Measurements from ENCODE around the gene RBM33. TPM values are rescaled to one million over a fixed set of nuclear protein-coding genes. Genes with fewer than 3 reads are reported as not detected.

RBM33 gene
- polyA plus RNA-seq, 2 of the 4 experiments (the other 2 are of a cell fraction): 21.7 to 21.9 TPM

DNA sequence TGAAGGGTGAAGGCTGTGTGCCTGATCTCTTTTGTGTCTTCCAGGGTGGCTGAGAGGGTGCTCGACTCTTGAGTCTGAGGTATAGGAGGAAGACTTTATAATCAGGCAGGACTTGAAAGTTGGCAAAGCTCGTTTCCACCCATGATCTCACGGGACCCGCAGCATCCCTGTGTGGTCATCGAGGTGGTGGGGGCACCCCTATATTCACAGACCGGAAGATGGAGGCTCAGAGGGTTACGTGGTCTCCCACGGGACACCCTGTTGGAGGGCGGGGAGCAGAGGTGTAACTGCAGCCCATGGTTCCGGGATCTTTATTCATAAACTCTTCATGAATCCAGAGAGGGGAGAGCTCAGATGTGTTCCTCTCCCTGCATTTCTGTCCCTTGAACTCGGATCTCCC, 177.4 kb downstream of the RBM33 start:
- no peak for ATAC-seq
- DNase-seq (ENCODE audit: low read depth in 1 of 2, low spot score in 1 of 2): no peak
- Histone ChIP-seq H3K4me3 (no peak overlapping the region), H3K9me3 (no peaks in the 10 kb centered on the region; the same call in 2 of the 3 replicates), H3K4me1 (peaks cover 4% of the 10 kb centered on the region; the same call in 1 of the 3 replicates), H3K27ac (peak overlapping the region in 1 of 2 experiments; percentile 48; a peak in 3 of 6 replicates), H3K4me2 (no peak overlapping the region)
- 79% methylated on average over 11 of the region's 11 CpGs for WGBS (ENCODE audit: missing lambda C conversion rate)
- POLR2A ChIA-PET: no interaction called here
- no peak for FAIRE-seq
- TF ChIP-seq FOSB (CRISPR knock-in tag; IDR thresholded peaks at IDR 0.05) (no peak), GATA3 (IDR thresholded peaks at IDR 0.05; ENCODE audit: borderline replicate concordance) (no peak), HOXB13 (CRISPR knock-in tag; IDR thresholded peaks at IDR 0.05; ENCODE audit: low read depth) (no peak), POLR2A (IDR thresholded peaks at IDR 0.05; ENCODE audit: low read length) (no peak), HOXA7 (CRISPR knock-in tag; IDR thresholded peaks at IDR 0.05) (no peak), MAFK (IDR thresholded peaks at IDR 0.05; ENCODE audit: partially characterized antibody) (no peak), POLR2AphosphoS2 (conservative IDR thresholded peaks at IDR 0.05; ENCODE audit: low read length) (no peak), CEBPB (IDR thresholded peaks at IDR 0.05) (no peak), ZNF302 (CRISPR knock-in tag; IDR thresholded peaks at IDR 0.05) (no peak), JUN (IDR thresholded peaks at IDR 0.05) (no peak), HOXB5 (CRISPR knock-in tag; IDR thresholded peaks at IDR 0.05) (no peak), MYC (IDR thresholded peaks at IDR 0.05; ENCODE audit: borderline replicate concordance, low read length) (no peak)
- TF ChIP-seq, protein P1, sequence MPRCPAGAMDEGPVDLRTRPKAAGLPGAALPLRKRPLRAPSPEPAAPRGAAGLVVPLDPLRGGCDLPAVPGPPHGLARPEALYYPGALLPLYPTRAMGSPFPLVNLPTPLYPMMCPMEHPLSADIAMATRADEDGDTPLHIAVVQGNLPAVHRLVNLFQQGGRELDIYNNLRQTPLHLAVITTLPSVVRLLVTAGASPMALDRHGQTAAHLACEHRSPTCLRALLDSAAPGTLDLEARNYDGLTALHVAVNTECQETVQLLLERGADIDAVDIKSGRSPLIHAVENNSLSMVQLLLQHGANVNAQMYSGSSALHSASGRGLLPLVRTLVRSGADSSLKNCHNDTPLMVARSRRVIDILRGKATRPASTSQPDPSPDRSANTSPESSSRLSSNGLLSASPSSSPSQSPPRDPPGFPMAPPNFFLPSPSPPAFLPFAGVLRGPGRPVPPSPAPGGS (IDR thresholded peaks at IDR 0.05): no peak
- TF ChIP-seq, protein P2, sequence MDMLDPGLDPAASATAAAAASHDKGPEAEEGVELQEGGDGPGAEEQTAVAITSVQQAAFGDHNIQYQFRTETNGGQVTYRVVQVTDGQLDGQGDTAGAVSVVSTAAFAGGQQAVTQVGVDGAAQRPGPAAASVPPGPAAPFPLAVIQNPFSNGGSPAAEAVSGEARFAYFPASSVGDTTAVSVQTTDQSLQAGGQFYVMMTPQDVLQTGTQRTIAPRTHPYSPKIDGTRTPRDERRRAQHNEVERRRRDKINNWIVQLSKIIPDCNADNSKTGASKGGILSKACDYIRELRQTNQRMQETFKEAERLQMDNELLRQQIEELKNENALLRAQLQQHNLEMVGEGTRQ (IDR thresholded peaks at IDR 0.05): no peak
- CTCF ChIA-PET: interaction anchor here (1.0 to 1.5 kb wide), 6 partner anchors 16 to 655 kb away, joined by 3 to 5 read pairs (median 3); no protein-coding TSS in a partner anchor

DNA sequence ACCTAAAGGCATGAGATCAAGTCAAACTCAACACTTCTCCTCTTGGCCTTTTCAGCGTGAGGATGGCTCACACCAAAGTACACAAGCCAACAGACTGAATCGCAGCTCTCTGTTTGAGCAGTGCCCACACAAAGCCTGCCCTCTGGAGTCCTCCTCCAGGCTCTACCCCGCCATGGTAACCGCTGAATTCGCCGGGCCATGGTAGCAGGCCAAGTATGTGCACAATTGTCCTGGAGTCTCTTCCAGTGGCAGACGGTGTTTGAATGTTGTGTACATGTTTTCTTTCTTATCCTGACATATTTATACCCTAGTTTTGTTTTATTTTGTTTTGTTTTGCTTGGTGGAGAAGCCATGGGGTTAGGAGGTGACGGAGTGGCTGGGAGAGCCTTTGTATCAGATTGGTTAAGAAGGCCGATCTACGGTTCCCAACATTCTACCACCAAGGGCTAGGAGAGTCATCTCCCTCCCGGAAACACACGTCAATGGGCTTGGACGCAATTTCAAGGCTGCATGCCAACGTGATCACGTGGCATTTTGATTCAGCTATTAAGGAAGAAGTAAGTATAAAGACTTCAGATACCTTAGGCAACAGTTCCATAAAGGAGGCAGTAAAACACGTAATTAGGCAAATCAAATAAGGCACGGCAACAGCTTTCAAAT, 179.9 kb downstream of the RBM33 start:
- H3K9me3 ChIP-seq: no peaks in the 10 kb centered on the region
- FAIRE-seq (no peak), ATAC-seq (no peak), DNase-seq (ENCODE audit: low read depth in 1 of 2, low spot score in 1 of 2) (no peak)
- ChIA-PET CTCF (interaction anchor here (1.4 kb wide), 1 partner anchor 8 kb away, joined by 4 read pairs; no protein-coding TSS in a partner anchor), POLR2A (no interaction called here)
- H3K4me1 ChIP-seq: peaks cover 7% of the 10 kb centered on the region; the same call in 1 of the 3 replicates
- H3K4me2 ChIP-seq: no peak overlapping the region
- no peak for TF ChIP-seq TP53 (CRISPR knock-in tag; IDR thresholded peaks at IDR 0.05)
- TF ChIP-seq, protein P3, sequence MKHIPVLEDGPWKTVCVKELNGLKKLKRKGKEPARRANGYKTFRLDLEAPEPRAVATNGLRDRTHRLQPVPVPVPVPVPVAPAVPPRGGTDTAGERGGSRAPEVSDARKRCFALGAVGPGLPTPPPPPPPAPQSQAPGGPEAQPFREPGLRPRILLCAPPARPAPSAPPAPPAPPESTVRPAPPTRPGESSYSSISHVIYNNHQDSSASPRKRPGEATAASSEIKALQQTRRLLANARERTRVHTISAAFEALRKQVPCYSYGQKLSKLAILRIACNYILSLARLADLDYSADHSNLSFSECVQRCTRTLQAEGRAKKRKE (CRISPR knock-in tag; IDR thresholded peaks at IDR 0.05; ENCODE audit: low read depth): no peak
- no peak for TF ChIP-seq CBX8 (IDR thresholded peaks at IDR 0.05)
- no peak for TF ChIP-seq KDM5A (IDR thresholded peaks at IDR 0.05)
- no peak for TF ChIP-seq MAFK (IDR thresholded peaks at IDR 0.05; ENCODE audit: partially characterized antibody)
- no peak for TF ChIP-seq GATA3 (IDR thresholded peaks at IDR 0.05; ENCODE audit: borderline replicate concordance)
- no peak overlapping the region for H3K4me3 ChIP-seq
- WGBS (ENCODE audit: missing lambda C conversion rate): 79% methylated on average over 17 of the region's 17 CpGs
- peak overlapping the region in 1 of 2 experiments; percentile 26; a peak in 1 of 6 replicates for H3K27ac ChIP-seq

DNA sequence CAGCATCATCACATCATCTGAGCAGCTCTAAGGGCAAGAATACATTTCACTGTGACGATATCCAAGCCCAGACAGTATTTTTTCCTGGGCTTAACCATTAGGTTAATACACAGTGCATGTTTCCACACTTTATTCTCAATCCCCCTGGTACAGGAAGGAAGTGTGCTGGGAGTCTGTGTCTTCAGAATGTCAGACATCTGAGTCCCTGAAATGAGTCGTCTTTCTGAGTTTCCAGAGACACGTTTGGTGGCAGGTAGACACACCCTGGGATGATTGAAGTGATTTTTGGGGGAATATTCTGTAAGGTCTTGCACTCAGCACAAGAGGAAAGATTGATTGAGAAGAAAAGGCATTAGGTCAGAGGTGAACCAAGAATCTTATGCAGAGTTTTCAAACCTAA, 180.9 kb downstream of the RBM33 start:
- peak overlapping the region in 1 of 2 experiments; percentile 35; a peak in 1 of 6 replicates for H3K27ac ChIP-seq
- ATAC-seq: no peak

More for the DNA sequence above, 180.9 kb downstream of the RBM33 start:
- FAIRE-seq: no peak
- Histone ChIP-seq H3K9me3 (no peaks in the 10 kb centered on the region), H3K4me2 (no peak overlapping the region), H3K4me3 (no peak overlapping the region), H3K4me1 (peaks cover 13% of the 10 kb centered on the region; the same call in 2 of the 3 replicates)
- ChIA-PET POLR2A (no interaction called here), CTCF (interaction anchor here (0.7 to 1.4 kb wide), 2 partner anchors 9 to 38 kb away, joined by 4 read pairs; no protein-coding TSS in a partner anchor)
- DNase-seq (ENCODE audit: low read depth in 1 of 2, low spot score in 1 of 2): no peak
- no peak for TF ChIP-seq ESRRA (IDR thresholded peaks at IDR 0.05; ENCODE audit: borderline replicate concordance, low read length)
- TF ChIP-seq KDM1A (IDR thresholded peaks at IDR 0.05; ENCODE audit: low read depth): no peak
- TF ChIP-seq, protein P4, sequence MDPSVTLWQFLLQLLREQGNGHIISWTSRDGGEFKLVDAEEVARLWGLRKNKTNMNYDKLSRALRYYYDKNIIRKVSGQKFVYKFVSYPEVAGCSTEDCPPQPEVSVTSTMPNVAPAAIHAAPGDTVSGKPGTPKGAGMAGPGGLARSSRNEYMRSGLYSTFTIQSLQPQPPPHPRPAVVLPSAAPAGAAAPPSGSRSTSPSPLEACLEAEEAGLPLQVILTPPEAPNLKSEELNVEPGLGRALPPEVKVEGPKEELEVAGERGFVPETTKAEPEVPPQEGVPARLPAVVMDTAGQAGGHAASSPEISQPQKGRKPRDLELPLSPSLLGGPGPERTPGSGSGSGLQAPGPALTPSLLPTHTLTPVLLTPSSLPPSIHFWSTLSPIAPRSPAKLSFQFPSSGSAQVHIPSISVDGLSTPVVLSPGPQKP (IDR thresholded peaks at IDR 0.05; ENCODE audit: low read depth, low read length): no peak
- TF ChIP-seq CEBPB (IDR thresholded peaks at IDR 0.05): no peak
- WGBS (ENCODE audit: missing lambda C conversion rate): 56% methylated on average over 3 of the region's 3 CpGs

All from A549 (cell line).